ENCODE data around the gene EPB41L5.
"Not testable (repeated sequence)": the region's sequence is repeated elsewhere in the genome, so short reads cannot be mapped to it uniquely, and the experiment has no call there.

EPB41L5 gene

DNA sequence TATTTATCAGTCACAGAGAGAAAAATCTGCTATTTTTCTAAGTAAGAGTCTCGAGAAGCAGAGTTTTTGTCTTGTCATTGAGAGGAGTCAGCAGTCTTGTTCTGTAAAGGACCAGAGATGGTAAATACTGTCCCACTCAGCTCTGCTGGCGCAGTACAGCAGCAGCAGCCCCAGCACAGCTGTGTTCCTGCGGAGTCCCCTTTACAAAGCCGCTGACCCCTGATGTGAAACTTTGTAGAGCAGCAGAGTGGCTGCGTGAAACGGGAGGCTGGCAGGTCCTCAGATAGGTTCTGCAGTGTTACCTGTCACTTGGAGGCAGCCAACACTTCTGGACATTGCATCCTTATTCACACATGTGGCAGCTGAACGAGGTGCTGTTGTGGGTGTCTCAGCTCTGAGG is 165.1 kb downstream of the EPB41L5 start:
- no peak overlapping the region for H3K27ac ChIP-seq (ENCODE audit: low read length)
- peaks cover 0 to 5% of the 10 kb centered on the region in 2 donors for H3K4me1 ChIP-seq (ENCODE audit: control insufficient read depth in 1 of 2, insufficient read depth in 2 of 2, low read length in 2 of 2)
- H3K9me3 ChIP-seq (ENCODE audit: control insufficient read depth in 1 of 2, low read length in 2 of 2) = no peaks in the 10 kb centered on the region
- no peak overlapping the region for H3K4me3 ChIP-seq (ENCODE audit: low read depth in 1 of 2, low read length in 2 of 2)
- no peaks in the 10 kb centered on the region for H3K27me3 ChIP-seq (ENCODE audit: low read depth, low read length)
- H3K36me3 ChIP-seq (ENCODE audit: control insufficient read depth in 1 of 2, insufficient read depth in 2 of 2, low read length in 2 of 2) = peaks cover 3 to 4% of the 10 kb centered on the region in 2 donors

DNA sequence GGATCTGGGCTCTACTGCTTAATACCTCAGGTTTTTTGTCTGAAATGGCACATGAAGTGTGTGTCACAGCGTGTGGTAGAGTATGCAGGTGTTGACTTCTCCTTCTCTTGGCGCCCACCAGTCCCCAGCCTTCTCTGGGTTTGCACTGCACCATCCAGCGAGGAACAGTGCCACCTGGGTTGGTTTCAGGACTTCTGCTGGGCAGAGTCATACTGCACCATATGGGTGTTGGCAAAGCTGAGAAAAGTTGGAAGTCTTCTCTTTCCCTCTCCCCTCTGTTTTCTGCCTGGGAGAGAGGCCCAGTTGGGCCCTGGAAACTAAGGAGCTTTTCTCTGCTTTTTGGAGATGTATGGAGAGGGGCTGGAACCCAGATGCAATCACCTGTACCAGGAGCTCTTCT is 166.5 kb downstream of the EPB41L5 start:
- Histone ChIP-seq H3K27ac (ENCODE audit: low read length) (no peak overlapping the region), H3K27me3 (ENCODE audit: low read depth, low read length) (no peaks in the 10 kb centered on the region), H3K4me3 (ENCODE audit: low read depth in 1 of 2, low read length in 2 of 2) (no peak overlapping the region), H3K9me3 (ENCODE audit: control insufficient read depth in 1 of 2, low read length in 2 of 2) (no peaks in the 10 kb centered on the region), H3K36me3 (ENCODE audit: control insufficient read depth in 1 of 2, insufficient read depth in 2 of 2, low read length in 2 of 2) (peaks cover 3 to 4% of the 10 kb centered on the region in 2 donors), H3K4me1 (ENCODE audit: control insufficient read depth in 1 of 2, insufficient read depth in 2 of 2, low read length in 2 of 2) (peaks cover 0 to 4% of the 10 kb centered on the region in 2 donors)

DNA sequence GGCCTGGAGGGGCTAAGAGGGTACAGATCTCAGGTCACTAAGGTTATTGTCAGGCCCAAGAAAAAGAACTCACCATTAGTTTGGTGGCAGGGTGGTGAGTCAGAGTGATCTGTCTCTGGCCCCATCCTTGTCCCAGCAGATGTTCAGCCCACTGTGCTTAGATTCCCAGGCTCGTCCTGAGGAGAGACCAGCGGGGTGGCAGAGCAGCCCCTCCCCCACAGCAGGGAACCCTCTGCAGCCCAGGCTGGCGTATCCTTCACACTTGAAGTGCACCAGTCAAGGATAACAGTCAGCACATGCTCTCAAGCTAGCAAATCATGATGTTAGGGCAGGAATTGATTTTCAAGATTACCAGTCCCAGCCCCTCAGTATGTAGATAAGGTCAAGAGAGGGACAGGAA is 167.2 kb downstream of the EPB41L5 start:
- Histone ChIP-seq H3K4me3 (ENCODE audit: low read depth in 1 of 2, low read length in 2 of 2) (no peak overlapping the region), H3K4me1 (ENCODE audit: control insufficient read depth in 1 of 2, insufficient read depth in 2 of 2, low read length in 2 of 2) (no peaks in the 10 kb centered on the region), H3K36me3 (ENCODE audit: control insufficient read depth in 1 of 2, insufficient read depth in 2 of 2, low read length in 2 of 2) (peaks cover 3 to 4% of the 10 kb centered on the region in 2 donors), H3K27ac (ENCODE audit: low read length) (no peak overlapping the region), H3K9me3 (ENCODE audit: control insufficient read depth in 1 of 2, low read length in 2 of 2) (no peaks in the 10 kb centered on the region), H3K27me3 (ENCODE audit: low read depth, low read length) (no peaks in the 10 kb centered on the region)

DNA sequence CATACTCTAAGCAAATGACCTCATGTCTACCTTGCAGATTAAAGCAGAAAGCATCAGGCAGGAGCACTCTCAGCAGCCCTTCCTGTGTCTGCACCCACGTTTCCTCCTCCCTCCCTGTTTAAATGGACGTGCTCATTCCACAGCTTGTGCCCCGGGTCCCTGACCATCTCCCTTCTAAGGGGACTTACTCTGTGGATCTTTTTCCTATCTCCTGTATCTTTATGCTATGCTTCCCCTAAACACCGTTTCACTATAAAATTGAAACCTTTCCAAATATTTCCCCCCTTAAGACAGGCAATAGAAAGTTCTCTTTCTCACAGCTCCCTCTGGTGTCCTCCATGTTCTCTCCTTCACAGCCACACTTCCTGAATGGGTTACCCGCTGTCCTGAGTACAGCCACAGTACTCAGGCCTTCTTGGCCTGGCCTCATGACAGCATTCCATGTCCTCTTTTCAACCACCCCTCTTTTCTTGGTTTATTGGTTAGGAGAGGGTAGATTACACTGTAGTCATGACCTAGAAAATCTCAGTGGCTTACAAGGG is 169.2 kb downstream of the EPB41L5 start:
- H3K36me3 ChIP-seq (ENCODE audit: control insufficient read depth in 1 of 2, insufficient read depth in 2 of 2, low read length in 2 of 2) = peaks cover 0 to 4% of the 10 kb centered on the region in 2 donors
- no peak overlapping the region for H3K4me3 ChIP-seq (ENCODE audit: low read depth in 1 of 2, low read length in 2 of 2)
- no peak overlapping the region for H3K27ac ChIP-seq (ENCODE audit: low read length)
- no peaks in the 10 kb centered on the region for H3K4me1 ChIP-seq (ENCODE audit: control insufficient read depth in 1 of 2, insufficient read depth in 2 of 2, low read length in 2 of 2)
- no peaks in the 10 kb centered on the region for H3K9me3 ChIP-seq (ENCODE audit: control insufficient read depth in 1 of 2, low read length in 2 of 2)
- no peaks in the 10 kb centered on the region for H3K27me3 ChIP-seq (ENCODE audit: low read depth, low read length)

DNA sequence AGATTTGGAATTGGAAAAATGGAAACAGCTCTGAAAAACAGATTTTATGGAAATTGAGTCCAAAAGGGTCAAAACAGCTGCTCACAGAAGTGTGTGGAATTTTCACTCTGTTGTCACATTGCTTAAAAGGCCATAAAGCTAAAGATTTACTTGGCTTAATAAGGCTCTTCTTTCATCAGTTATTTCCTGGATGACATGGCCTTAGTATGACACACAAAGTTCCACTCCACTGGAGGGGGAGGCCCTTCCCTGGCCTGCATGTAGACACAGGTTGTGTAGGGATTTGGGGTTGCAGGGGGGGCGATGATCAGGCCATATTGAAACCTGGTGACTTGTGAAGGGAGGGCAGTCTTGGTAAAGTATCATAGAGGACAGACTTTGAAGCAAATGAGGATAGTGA is 176.3 kb downstream of the EPB41L5 start:
- no peaks in the 10 kb centered on the region for H3K36me3 ChIP-seq (ENCODE audit: control insufficient read depth in 1 of 2, insufficient read depth in 2 of 2, low read length in 2 of 2)
- H3K9me3 ChIP-seq (ENCODE audit: control insufficient read depth in 1 of 2, low read length in 2 of 2) = peaks cover 0 to 6% of the 10 kb centered on the region in 2 donors
- no peaks in the 10 kb centered on the region for H3K27me3 ChIP-seq (ENCODE audit: low read depth, low read length)
- H3K4me3 ChIP-seq (ENCODE audit: low read depth in 1 of 2, low read length in 2 of 2) = no peak overlapping the region
- no peaks in the 10 kb centered on the region for H3K4me1 ChIP-seq (ENCODE audit: control insufficient read depth in 1 of 2, insufficient read depth in 2 of 2, low read length in 2 of 2)
- no peak overlapping the region for H3K27ac ChIP-seq (ENCODE audit: low read length)

DNA sequence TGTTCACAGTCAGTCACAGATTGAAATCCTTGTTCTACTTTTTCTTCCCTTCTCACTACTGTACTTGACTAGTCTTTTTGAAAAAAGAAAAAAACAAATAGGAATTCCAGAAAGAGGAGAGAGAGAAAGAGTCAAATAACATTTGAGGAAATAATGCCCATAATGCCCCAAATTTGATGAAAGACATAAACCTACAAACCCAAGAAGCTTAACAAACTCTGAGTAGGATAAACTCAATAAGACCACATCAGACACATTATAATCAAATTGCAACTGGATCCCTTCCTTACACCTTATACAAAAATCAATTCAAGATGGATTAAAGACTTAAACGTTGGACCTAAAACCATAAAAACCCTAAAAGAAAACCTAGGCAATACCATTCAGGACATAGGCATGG is 179.4 kb downstream of the EPB41L5 start:
- H3K4me1 ChIP-seq (ENCODE audit: control insufficient read depth in 1 of 2, insufficient read depth in 2 of 2, low read length in 2 of 2) = no peaks in the 10 kb centered on the region
- no peaks in the 10 kb centered on the region for H3K27me3 ChIP-seq (ENCODE audit: low read depth, low read length)
- no peak overlapping the region for H3K27ac ChIP-seq (ENCODE audit: low read length)
- H3K4me3 ChIP-seq (ENCODE audit: low read depth in 1 of 2, low read length in 2 of 2) = no peak overlapping the region
- H3K36me3 ChIP-seq (ENCODE audit: control insufficient read depth in 1 of 2, insufficient read depth in 2 of 2, low read length in 2 of 2) = no peaks in the 10 kb centered on the region
- peaks cover 0 to 10% of the 10 kb centered on the region in 2 donors for H3K9me3 ChIP-seq (ENCODE audit: control insufficient read depth in 1 of 2, low read length in 2 of 2)

DNA sequence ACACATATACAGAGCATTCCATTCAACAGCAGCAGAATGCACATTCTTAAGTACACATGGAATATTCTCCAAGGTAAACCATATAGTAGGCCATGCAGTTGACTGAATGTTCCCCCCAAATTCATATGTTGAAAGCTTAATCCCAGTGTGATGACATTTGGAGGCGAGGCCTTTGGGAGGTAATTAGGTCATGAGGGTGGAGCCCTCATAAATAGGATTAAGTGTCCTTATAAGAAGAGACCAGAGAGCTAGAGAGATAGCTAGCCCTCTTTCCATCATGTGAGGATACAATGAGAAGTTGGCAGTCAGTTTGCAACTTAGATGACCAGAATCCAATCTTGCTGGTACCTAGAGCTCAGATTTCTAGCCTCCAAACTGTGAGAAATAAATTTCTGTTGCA is 182.7 kb downstream of the EPB41L5 start:
- no peak overlapping the region for H3K27ac ChIP-seq (ENCODE audit: low read length)
- no peak overlapping the region for H3K4me3 ChIP-seq (ENCODE audit: low read depth in 1 of 2, low read length in 2 of 2)
- no peaks in the 10 kb centered on the region for H3K4me1 ChIP-seq (ENCODE audit: control insufficient read depth in 1 of 2, insufficient read depth in 2 of 2, low read length in 2 of 2)
- H3K9me3 ChIP-seq (ENCODE audit: control insufficient read depth in 1 of 2, low read length in 2 of 2) = peaks cover 0 to 21% of the 10 kb centered on the region in 2 donors
- H3K36me3 ChIP-seq (ENCODE audit: control insufficient read depth in 1 of 2, insufficient read depth in 2 of 2, low read length in 2 of 2) = no peaks in the 10 kb centered on the region
- no peaks in the 10 kb centered on the region for H3K27me3 ChIP-seq (ENCODE audit: low read depth, low read length)

DNA sequence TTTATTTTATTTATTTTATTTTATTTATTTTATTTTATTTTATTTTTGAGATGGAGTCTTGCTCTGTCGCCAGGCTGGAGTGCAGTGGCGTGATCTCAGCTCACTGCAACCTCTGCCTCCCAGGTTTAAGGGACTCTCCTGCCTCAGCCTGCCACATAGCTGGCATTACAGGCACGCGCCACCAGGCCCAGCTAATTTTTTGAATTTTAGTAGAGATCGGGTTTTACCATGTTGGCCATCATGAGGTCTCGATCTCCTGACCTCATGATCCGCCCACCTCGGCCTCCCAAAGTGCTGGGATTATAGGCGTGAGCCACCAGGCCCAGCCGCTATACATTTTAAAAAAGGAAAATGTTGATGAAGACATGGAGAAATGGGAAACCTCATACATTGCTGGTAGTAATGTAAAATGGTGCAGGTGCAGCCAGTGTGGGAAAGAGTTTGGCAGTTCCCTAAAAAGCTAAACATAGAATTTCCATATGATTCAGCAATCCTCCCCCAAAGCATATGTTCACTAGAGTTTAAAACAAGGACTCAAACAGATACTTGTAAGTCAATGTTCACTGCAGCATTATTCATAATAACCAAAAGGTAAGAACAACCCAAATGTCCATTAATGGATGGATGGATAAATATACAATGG is 187.1 kb downstream of the EPB41L5 start:
- H3K36me3 ChIP-seq (ENCODE audit: control insufficient read depth in 1 of 2, insufficient read depth in 2 of 2, low read length in 2 of 2); H3K27me3 ChIP-seq (ENCODE audit: low read depth, low read length); H3K4me1 ChIP-seq (ENCODE audit: control insufficient read depth in 1 of 2, insufficient read depth in 2 of 2, low read length in 2 of 2); H3K4me3 ChIP-seq (ENCODE audit: low read depth in 1 of 2, low read length in 2 of 2); H3K27ac ChIP-seq (ENCODE audit: low read length): not testable (repeated sequence)
- H3K9me3 ChIP-seq (ENCODE audit: control insufficient read depth in 1 of 2, low read length in 2 of 2) = peaks cover 0 to 14% of the 10 kb centered on the region in 2 donors

DNA sequence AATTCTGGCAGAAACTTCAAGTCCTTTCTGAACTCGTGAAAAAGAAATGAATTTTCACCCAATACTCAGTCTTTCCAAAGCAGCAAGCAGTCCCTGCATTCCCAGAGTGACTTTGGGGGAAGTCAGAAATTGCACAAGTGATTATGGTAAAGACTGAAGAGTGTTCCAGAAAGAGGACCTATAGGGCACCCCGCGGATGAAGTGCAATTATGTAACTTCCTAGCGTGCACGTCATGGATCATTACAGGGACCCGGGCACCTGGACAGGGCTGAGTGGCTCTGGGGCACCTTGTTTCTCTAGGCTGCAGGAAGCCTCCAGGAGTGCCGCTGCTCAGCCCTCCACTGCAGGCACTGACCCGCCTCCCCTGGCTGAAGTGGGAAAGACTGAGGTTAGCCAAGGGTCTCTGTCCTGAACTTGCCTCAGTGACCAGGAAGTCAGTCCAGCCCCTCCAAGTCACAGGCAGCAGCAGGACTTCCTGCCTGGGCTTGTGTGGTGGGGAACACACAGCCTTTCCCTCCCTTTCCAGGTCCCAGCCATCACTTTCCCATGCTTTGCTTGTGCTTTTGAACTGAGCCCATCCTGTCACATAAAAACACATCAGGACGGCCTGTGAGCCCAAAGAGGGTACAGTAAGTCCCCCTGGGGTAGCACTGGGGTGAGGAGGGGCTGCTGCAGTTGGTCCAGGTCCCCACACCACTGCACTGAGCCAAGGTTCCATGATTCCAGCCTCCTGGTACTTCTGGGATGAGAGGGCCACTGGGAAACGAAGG is 190.6 kb downstream of the EPB41L5 start:
- H3K4me1 ChIP-seq (ENCODE audit: control insufficient read depth in 1 of 2, insufficient read depth in 2 of 2, low read length in 2 of 2) = peaks cover 6 to 8% of the 10 kb centered on the region in 2 donors
- H3K4me3 ChIP-seq (ENCODE audit: low read depth in 1 of 2, low read length in 2 of 2) = no peak overlapping the region
- no peaks in the 10 kb centered on the region for H3K36me3 ChIP-seq (ENCODE audit: control insufficient read depth in 1 of 2, insufficient read depth in 2 of 2, low read length in 2 of 2)
- H3K27me3 ChIP-seq (ENCODE audit: low read depth, low read length) = no peaks in the 10 kb centered on the region
- H3K9me3 ChIP-seq (ENCODE audit: control insufficient read depth in 1 of 2, low read length in 2 of 2) = peaks cover 0 to 4% of the 10 kb centered on the region in 2 donors
- H3K27ac ChIP-seq (ENCODE audit: low read length) = no peak overlapping the region

DNA sequence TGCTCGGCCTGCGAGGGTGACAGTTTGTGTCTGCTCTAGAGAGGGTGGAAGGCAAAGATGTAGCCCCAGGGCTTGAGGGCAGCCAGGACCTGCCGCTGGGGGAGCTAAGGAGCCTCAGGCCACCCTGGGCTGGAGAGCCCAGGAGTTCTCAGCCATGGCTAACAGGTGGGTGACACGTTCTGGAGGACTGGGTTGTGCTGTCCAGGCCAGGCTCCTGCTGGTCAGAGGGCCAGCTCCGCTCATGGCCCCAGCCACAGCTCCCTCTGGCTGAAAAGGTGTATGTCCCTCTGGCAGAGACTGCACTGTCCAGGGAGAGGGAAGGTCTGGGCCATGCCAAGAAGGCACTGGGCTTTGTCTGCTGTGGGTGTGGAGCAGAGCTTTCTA is 191.1 kb downstream of the EPB41L5 start:
- Histone ChIP-seq H3K27me3 (ENCODE audit: low read depth, low read length) (no peaks in the 10 kb centered on the region), H3K27ac (ENCODE audit: low read length) (no peak overlapping the region), H3K36me3 (ENCODE audit: control insufficient read depth in 1 of 2, insufficient read depth in 2 of 2, low read length in 2 of 2) (no peaks in the 10 kb centered on the region), H3K4me1 (ENCODE audit: control insufficient read depth in 1 of 2, insufficient read depth in 2 of 2, low read length in 2 of 2) (peaks cover 6 to 8% of the 10 kb centered on the region in 2 donors), H3K4me3 (ENCODE audit: low read depth in 1 of 2, low read length in 2 of 2) (no peak overlapping the region), H3K9me3 (ENCODE audit: control insufficient read depth in 1 of 2, low read length in 2 of 2) (peaks cover 0 to under 1% of the 10 kb centered on the region in 2 donors)

DNA sequence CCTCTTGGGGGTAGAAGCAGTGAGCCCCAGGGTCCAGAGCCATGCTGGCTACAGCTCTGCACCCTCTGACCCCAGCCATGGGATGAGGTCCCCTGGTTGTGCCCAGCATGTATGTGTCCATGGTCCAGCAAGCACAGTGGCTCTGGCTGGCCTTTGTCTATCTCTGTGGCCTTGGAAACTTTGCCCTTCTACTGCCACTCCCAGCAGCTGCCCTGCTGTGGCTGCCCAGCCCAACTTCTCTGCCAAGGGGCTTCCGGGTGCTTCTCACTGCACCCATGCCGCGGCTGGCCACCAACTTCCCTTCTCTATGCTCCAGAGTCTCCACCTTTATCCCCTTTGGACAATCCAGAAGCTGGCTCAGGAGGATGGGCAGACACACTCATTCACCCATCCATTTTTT is 191.5 kb downstream of the EPB41L5 start:
- Histone ChIP-seq H3K36me3 (ENCODE audit: control insufficient read depth in 1 of 2, insufficient read depth in 2 of 2, low read length in 2 of 2) (no peaks in the 10 kb centered on the region), H3K27ac (ENCODE audit: low read length) (no peak overlapping the region), H3K4me1 (ENCODE audit: control insufficient read depth in 1 of 2, insufficient read depth in 2 of 2, low read length in 2 of 2) (peaks cover 6 to 8% of the 10 kb centered on the region in 2 donors), H3K4me3 (ENCODE audit: low read depth in 1 of 2, low read length in 2 of 2) (no peak overlapping the region), H3K27me3 (ENCODE audit: low read depth, low read length) (no peaks in the 10 kb centered on the region), H3K9me3 (ENCODE audit: control insufficient read depth in 1 of 2, low read length in 2 of 2) (no peaks in the 10 kb centered on the region)

All from muscle layer of duodenum (tissue), 2 donors.